A549 (cell line): ENCODE data around the gene RGS17. TPM values are rescaled to one million over a fixed set of nuclear protein-coding genes. Genes with fewer than 3 reads are reported as not detected.

Experiments
- ATAC-seq, 2 experiments: fragments of 200-7000 bp in 1 of 2; fragments of >200 bp in 1 of 2; cut with Nextera tagmentation in 1 of 2; cut with Tn5 transposase in 1 of 2; 3 replicates each; pipeline versions ENCODE4 v1.8.0 to v1.9.1; 2018 to 2020; ENCODE audit warnings: mild to moderate bottlenecking in 1 of 2, moderate library complexity in 1 of 2
- CTCF ChIA-PET: fragments of 300-600 bp; sonication (Branson Sonifier 250); formaldehyde crosslinking; extraction: SDS; loops from one replicate; lab custom pipeline; 2021; ENCODE audit warnings: antibody characterized with exemption, inconsistent platforms; lab: Yijun Ruan, JAX
- POLR2A ChIA-PET: fragments of 350-600 bp; formaldehyde crosslinking; extraction: SDS; loops from one replicate; lab custom pipeline; 2021; ENCODE audit warnings: antibody characterized with exemption, inconsistent platforms; lab: Yijun Ruan, JAX
- DNase-seq, 2 experiments: peaks; one replicate each; pipeline versions ENCODE4 v3.0.0 to v3.0.0-alpha.2; 2011 to 2016; ENCODE audit warnings: low read depth in 1 of 2, low spot score in 1 of 2
- FAIRE-seq: peaks from 2 replicates; lab custom pipeline; 2011; peaks lifted over from hg19 to GRCh38; lab: Jason Lieb, UNC
- H3K27ac ChIP-seq, 2 experiments: fragments of >200 bp; sonication (Bioruptor Twin); formaldehyde crosslinking; 3 replicates each; pipeline ENCODE4 v1.5.1; 2016 to 2017
- H3K4me1 ChIP-seq: fragments of >200 bp; sonication (Bioruptor Twin); formaldehyde crosslinking; 3 replicates; pipeline ENCODE4 v1.6.1; 2016
- H3K4me2 ChIP-seq: fragments of >200 bp; sonication (Bioruptor Twin); formaldehyde crosslinking; 3 replicates; pipeline ENCODE4 v1.6.1; 2016
- H3K4me3 ChIP-seq: fragments of >200 bp; sonication (Bioruptor Twin); formaldehyde crosslinking; 3 replicates; pipeline ENCODE4 v1.5.1; 2016
- H3K9me3 ChIP-seq: fragments of >200 bp; sonication (Bioruptor Twin); formaldehyde crosslinking; 3 replicates; pipeline ENCODE4 v1.6.1; 2016
- ATOH8 ChIP-seq: fragments of 250-450 bp; sonication (Bioruptor Pico); IDR thresholded peaks from 2 replicates; pipeline ENCODE4 v1.5.0; 2020; ENCODE audit warnings: low read depth, mild to moderate bottlenecking, moderate library complexity
- CHD4 ChIP-seq: fragments of 200-600 bp; sonication (generic); IDR thresholded peaks from 2 replicates; pipeline ENCODE4 v1.6.1; 2016; ENCODE audit warnings: antibody characterized with exemption, mild to moderate bottlenecking, borderline replicate concordance
- E2F6 ChIP-seq: IDR thresholded peaks from 2 replicates; pipeline ENCODE4 v1.6.1; 2012; ENCODE audit warnings: low read depth, borderline replicate concordance
- EHMT2 ChIP-seq: fragments of 200-600 bp; sonication (generic); IDR thresholded peaks from 2 replicates; pipeline ENCODE4 v1.6.1; 2016; ENCODE audit warnings: antibody characterized with exemption, low read depth, mild to moderate bottlenecking, moderate library complexity
- EP300 ChIP-seq, 2 experiments: fragments of >200 bp; sonication (Bioruptor Twin); formaldehyde crosslinking; IDR thresholded peaks; 2 replicates in 1 of 2; 3 replicates in 1 of 2; pipeline ENCODE4 v1.6.1; 2016 to 2017
- FOSB ChIP-seq: fragments of 250-450 bp; sonication (Bioruptor Pico); IDR thresholded peaks from 2 replicates; pipeline ENCODE4 v1.5.0; 2020; ENCODE audit warnings: mild to moderate bottlenecking, moderate library complexity
- FOSL2 ChIP-seq, 2 experiments: fragments of 450-650 bp in 1 of 2; fragments of >200 bp in 1 of 2; sonication (Bioruptor Twin) in 1 of 2; formaldehyde crosslinking; IDR thresholded peaks; 2 replicates each; pipeline versions ENCODE4 v1.5.0 to v1.6.1; 2016 to 2020; ENCODE audit warnings: mild to moderate bottlenecking in 1 of 2, moderate library complexity in 1 of 2
- FOXS1 ChIP-seq: fragments of 250-450 bp; sonication (Bioruptor Pico); IDR thresholded peaks from 2 replicates; pipeline ENCODE4 v1.5.0; 2020; ENCODE audit warnings: mild to moderate bottlenecking, moderate library complexity
- GATA3 ChIP-seq: IDR thresholded peaks from 2 replicates; pipeline ENCODE4 v1.6.1; 2012; ENCODE audit warnings: borderline replicate concordance
- HES2 ChIP-seq: fragments of >200 bp; sonication (Bioruptor Twin); formaldehyde crosslinking; IDR thresholded peaks from 2 replicates; pipeline ENCODE4 v1.6.1; 2016
- HOXB13 ChIP-seq: fragments of 250-450 bp; sonication (Bioruptor Pico); IDR thresholded peaks from 2 replicates; pipeline ENCODE4 v1.5.0; 2020; ENCODE audit warnings: low read depth, mild to moderate bottlenecking, moderate library complexity
- HOXB5 ChIP-seq: fragments of 250-450 bp; sonication (Bioruptor Pico); IDR thresholded peaks from 2 replicates; pipeline ENCODE4 v1.5.0; 2020; ENCODE audit warnings: mild to moderate bottlenecking, moderate library complexity
- MAX ChIP-seq: IDR thresholded peaks from 2 replicates; pipeline ENCODE4 v1.6.1; 2012
- MAZ ChIP-seq: fragments of 150-350 bp; IDR thresholded peaks from 2 replicates; pipeline ENCODE4 v1.6.1; 2014; ENCODE audit warnings: antibody characterized with exemption, low read depth, low read length, borderline replicate concordance
- MYC ChIP-seq: IDR thresholded peaks from 2 replicates; pipeline ENCODE4 v1.6.1; 2012; ENCODE audit warnings: mild to moderate bottlenecking, inconsistent platforms, low read length, improper control_type of control experiment, borderline replicate concordance
- NPAS2 ChIP-seq: fragments of 250-450 bp; sonication (Bioruptor Pico); IDR thresholded peaks from 2 replicates; pipeline ENCODE4 v1.8.0; 2022; ENCODE audit warnings: mild to moderate bottlenecking, moderate library complexity, borderline replicate concordance
- NR3C1 ChIP-seq: fragments of >200 bp; sonication (Bioruptor Twin); formaldehyde crosslinking; IDR thresholded peaks from 3 replicates; pipeline ENCODE4 v1.6.1; 2017
- RAD21 ChIP-seq, 2 experiments: fragments of >200 bp in 1 of 2; sonication (Bioruptor Twin) in 1 of 2; formaldehyde crosslinking in 1 of 2; IDR thresholded peaks in 1 of 2; conservative IDR thresholded peaks in 1 of 2; 2 replicates in 1 of 2; 3 replicates in 1 of 2; pipeline ENCODE4 v1.6.1; 2012 to 2018; ENCODE audit warnings: inconsistent platforms in 1 of 2
- SMC3 ChIP-seq: fragments of >200 bp; sonication (Bioruptor Twin); formaldehyde crosslinking; IDR thresholded peaks from 3 replicates; pipeline ENCODE4 v1.6.1; 2018; ENCODE audit warnings: inconsistent platforms
- ZC3H11A ChIP-seq: fragments of 450-650 bp; IDR thresholded peaks from 2 replicates; pipeline ENCODE4 v1.6.1; 2014; ENCODE audit warnings: antibody characterized with exemption, mild to moderate bottlenecking
- ZFP36 ChIP-seq: fragments of 450-650 bp; IDR thresholded peaks from 2 replicates; pipeline ENCODE4 v1.6.1; 2014; ENCODE audit warnings: borderline replicate concordance; ENCODE audit not compliant: partially characterized antibody
- ZNF302 ChIP-seq: fragments of 250-450 bp; sonication (Bioruptor Pico); IDR thresholded peaks from 2 replicates; pipeline ENCODE4 v1.9.0; 2021; ENCODE audit warnings: inconsistent platforms, mild to moderate bottlenecking, moderate library complexity
- WGBS: methylation state at CpG from one replicate; pipeline ENCODE4 v1.1.6; 2017; ENCODE audit errors: missing lambda C conversion rate; 5-methylcytosine and 5-hydroxymethylcytosine counted together
- polyA plus RNA-seq, 4 experiments: library from polyadenylated mRNA; depleted of rRNA in 3 of 4; stranded (reverse); fragments of >200 nt; fragmentation: RNase III in 1 of 4; extraction: RNeasy Plus Mini Kit Qiagen cat#74134 plus additional on column Dnase treatment in 1 of 4; gene quantifications; 2 replicates in 3 of 4; 3 replicates in 1 of 4; pipeline ENCODE4 v1.2.3, GENCODE V29; 2011 to 2017
- TF ChIP-seq, protein P1 (sequence below): fragments of 200-600 bp; sonication (generic); IDR thresholded peaks from 2 replicates; pipeline ENCODE4 v1.6.1; 2016; ENCODE audit warnings: antibody characterized with exemption, mild to moderate bottlenecking, moderate library complexity
- TF ChIP-seq, protein P2 (sequence below): fragments of >200 bp; sonication (Bioruptor Twin); formaldehyde crosslinking; IDR thresholded peaks from 3 replicates; pipeline ENCODE4 v1.5.1; 2016

The RGS17 gene
- polyA plus RNA-seq, 2 of the 4 experiments (the other 2 are of a cell fraction) = 3.2 to 9.8 TPM

DNA sequence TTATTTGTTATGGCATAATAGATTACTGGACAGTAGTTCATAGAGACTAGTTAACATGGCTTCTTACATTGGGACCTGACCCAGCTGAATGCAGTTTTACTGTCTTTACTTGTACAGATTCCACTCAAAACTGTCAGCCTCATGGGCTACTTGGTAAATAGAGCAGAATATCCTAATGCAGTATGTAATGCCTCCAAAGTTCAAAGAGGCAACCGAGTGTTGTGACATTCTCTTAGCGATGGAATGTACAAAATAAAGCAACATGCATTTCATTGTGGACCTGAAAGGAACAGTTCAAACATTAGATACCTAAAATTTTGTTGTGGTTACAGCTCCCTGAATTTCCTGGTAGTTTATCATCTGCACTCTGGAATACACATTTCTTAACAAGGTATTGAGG is 29.1 kb upstream of the RGS17 start:
- ChIA-PET CTCF (no interaction called here), POLR2A (no interaction called here)
- DNase-seq = no peak
- H3K4me3 ChIP-seq = no peak overlapping the region
- TF ChIP-seq FOSL2 (IDR thresholded peaks at IDR 0.05) (no peak), FOSL2 (CRISPR knock-in tag; IDR thresholded peaks at IDR 0.05) (no peak), MYC (no peak), SMC3 (no peak), NPAS2 (CRISPR knock-in tag) (no peak), MAX (no peak)
- TF ChIP-seq, protein P1, sequence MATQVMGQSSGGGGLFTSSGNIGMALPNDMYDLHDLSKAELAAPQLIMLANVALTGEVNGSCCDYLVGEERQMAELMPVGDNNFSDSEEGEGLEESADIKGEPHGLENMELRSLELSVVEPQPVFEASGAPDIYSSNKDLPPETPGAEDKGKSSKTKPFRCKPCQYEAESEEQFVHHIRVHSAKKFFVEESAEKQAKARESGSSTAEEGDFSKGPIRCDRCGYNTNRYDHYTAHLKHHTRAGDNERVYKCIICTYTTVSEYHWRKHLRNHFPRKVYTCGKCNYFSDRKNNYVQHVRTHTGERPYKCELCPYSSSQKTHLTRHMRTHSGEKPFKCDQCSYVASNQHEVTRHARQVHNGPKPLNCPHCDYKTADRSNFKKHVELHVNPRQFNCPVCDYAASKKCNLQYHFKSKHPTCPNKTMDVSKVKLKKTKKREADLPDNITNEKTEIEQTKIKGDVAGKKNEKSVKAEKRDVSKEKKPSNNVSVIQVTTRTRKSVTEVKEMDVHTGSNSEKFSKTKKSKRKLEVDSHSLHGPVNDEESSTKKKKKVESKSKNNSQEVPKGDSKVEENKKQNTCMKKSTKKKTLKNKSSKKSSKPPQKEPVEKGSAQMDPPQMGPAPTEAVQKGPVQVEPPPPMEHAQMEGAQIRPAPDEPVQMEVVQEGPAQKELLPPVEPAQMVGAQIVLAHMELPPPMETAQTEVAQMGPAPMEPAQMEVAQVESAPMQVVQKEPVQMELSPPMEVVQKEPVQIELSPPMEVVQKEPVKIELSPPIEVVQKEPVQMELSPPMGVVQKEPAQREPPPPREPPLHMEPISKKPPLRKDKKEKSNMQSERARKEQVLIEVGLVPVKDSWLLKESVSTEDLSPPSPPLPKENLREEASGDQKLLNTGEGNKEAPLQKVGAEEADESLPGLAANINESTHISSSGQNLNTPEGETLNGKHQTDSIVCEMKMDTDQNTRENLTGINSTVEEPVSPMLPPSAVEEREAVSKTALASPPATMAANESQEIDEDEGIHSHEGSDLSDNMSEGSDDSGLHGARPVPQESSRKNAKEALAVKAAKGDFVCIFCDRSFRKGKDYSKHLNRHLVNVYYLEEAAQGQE = no peak
- TF ChIP-seq, protein P2, sequence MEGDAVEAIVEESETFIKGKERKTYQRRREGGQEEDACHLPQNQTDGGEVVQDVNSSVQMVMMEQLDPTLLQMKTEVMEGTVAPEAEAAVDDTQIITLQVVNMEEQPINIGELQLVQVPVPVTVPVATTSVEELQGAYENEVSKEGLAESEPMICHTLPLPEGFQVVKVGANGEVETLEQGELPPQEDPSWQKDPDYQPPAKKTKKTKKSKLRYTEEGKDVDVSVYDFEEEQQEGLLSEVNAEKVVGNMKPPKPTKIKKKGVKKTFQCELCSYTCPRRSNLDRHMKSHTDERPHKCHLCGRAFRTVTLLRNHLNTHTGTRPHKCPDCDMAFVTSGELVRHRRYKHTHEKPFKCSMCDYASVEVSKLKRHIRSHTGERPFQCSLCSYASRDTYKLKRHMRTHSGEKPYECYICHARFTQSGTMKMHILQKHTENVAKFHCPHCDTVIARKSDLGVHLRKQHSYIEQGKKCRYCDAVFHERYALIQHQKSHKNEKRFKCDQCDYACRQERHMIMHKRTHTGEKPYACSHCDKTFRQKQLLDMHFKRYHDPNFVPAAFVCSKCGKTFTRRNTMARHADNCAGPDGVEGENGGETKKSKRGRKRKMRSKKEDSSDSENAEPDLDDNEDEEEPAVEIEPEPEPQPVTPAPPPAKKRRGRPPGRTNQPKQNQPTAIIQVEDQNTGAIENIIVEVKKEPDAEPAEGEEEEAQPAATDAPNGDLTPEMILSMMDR = no peak
- no peak overlapping the region for H3K27ac ChIP-seq
- H3K4me2 ChIP-seq = no peak overlapping the region
- 71% methylated on average over 2 of the region's 2 CpGs for WGBS
- ATAC-seq = no peak
- no peak for FAIRE-seq
- H3K4me1 ChIP-seq = no peaks in the 10 kb centered on the region
- peaks cover 3% of the 10 kb centered on the region; the same call in 1 of the 3 replicates for H3K9me3 ChIP-seq

GRCh38 chr6:153150752-153151440 is 19.8 kb upstream of the RGS17 start:
- WGBS = 91% methylated on average over 14 of the region's 21 CpGs
- no peak overlapping the region for H3K27ac ChIP-seq
- H3K4me2 ChIP-seq = no peak overlapping the region
- no peaks in the 10 kb centered on the region for H3K9me3 ChIP-seq
- DNase-seq = no peak
- ChIA-PET CTCF (no interaction called here), POLR2A (no interaction called here)
- H3K4me3 ChIP-seq = no peak overlapping the region
- H3K4me1 ChIP-seq = no peaks in the 10 kb centered on the region
- no peak for ATAC-seq
- TF ChIP-seq EHMT2 (no peak), ZFP36 (no peak), EP300 (IDR thresholded peaks at IDR 0.05) (no peak), HES2 (no peak), FOXS1 (CRISPR knock-in tag) (no peak), RAD21 (conservative IDR thresholded peaks at IDR 0.05 in 1 of 2, IDR thresholded peaks at IDR 0.05 in 1 of 2) (no peak), ZNF302 (CRISPR knock-in tag) (no peak), HOXB13 (CRISPR knock-in tag) (no peak), MAX (no peak), HOXB5 (CRISPR knock-in tag) (no peak), E2F6 (no peak), NR3C1 (no peak), GATA3 (no peak), MAZ (no peak), ZC3H11A (no peak), CHD4 (no peak), ATOH8 (CRISPR knock-in tag) (no peak), FOSB (no peak)
- no peak for FAIRE-seq
